ENCODE measurements around the gene CYP26C1. TPM values are rescaled to one million over a fixed set of nuclear protein-coding genes. Genes with fewer than 3 reads are reported as not detected.

The CYP26C1 gene
- total RNA-seq, 4 donors from 2014 or later = under 0.01 to 0.39 (median under 0.01) TPM; not detected in 1

- H3K27ac ChIP-seq (replicated peaks in 1 of 4) = no peak overlapping the region
- H3K27me3 ChIP-seq = peaks cover 0 to 100% (median 30%) of the 10 kb centered on the region in 4 donors
- intact Hi-C loops (cut with DNase I) = no loop called here
- peak overlapping the region in 1 of 4 donors; percentile 24 for H3K4me3 ChIP-seq
- DNase-seq (ENCODE audit: extremely low spot score) = peak; percentile 84
- no peaks in the 10 kb centered on the region for H3K9me3 ChIP-seq
- H3K36me3 ChIP-seq = no peaks in the 10 kb centered on the region
- no peak for TF ChIP-seq POLR2A (IDR thresholded peaks at IDR 0.05; ENCODE audit: low read depth)
- TF ChIP-seq EP300 (IDR thresholded peaks at IDR 0.05) = no peak
- TF ChIP-seq CTCF (IDR thresholded peaks at IDR 0.05) = no peak
- no peak for TF ChIP-seq POLR2AphosphoS5 (IDR thresholded peaks at IDR 0.05)
- peaks cover 15 to 49% (median 41%) of the 10 kb centered on the region in 4 donors for H3K4me1 ChIP-seq
- 20% methylated on average over 8 of the region's 17 CpGs for WGBS
These were observed 7.1 kb downstream of the CYP26C1 start for GRCh38 chr10:93067443-93068365.

GRCh38 chr10:93068411-93069244 lies 8.0 kb downstream of the CYP26C1 start:
- TF ChIP-seq POLR2A (IDR thresholded peaks at IDR 0.05; ENCODE audit: low read depth) = no peak
- no peak for TF ChIP-seq EP300 (IDR thresholded peaks at IDR 0.05)
- no peak for TF ChIP-seq CTCF (IDR thresholded peaks at IDR 0.05)
- no peak for TF ChIP-seq POLR2AphosphoS5 (IDR thresholded peaks at IDR 0.05)
- Histone ChIP-seq H3K27ac (replicated peaks in 1 of 4) (no peak overlapping the region), H3K4me3 (peak overlapping the region in 2 of 4 donors; percentile 15 to 24), H3K4me1 (peaks cover 21 to 51% (median 44%) of the 10 kb centered on the region in 4 donors), H3K9me3 (no peaks in the 10 kb centered on the region), H3K27me3 (peaks cover 0 to 100% (median 36%) of the 10 kb centered on the region in 4 donors), H3K36me3 (no peaks in the 10 kb centered on the region)
- DNase-seq (ENCODE audit: extremely low spot score) = peak; percentile 86
- intact Hi-C loops (cut with DNase I) = no loop called here
- WGBS = 7% methylated on average over 16 of the region's 73 CpGs

- H3K9me3 ChIP-seq = no peaks in the 10 kb centered on the region
- no peaks in the 10 kb centered on the region for H3K36me3 ChIP-seq
- peaks cover 26 to 57% (median 49%) of the 10 kb centered on the region in 4 donors for H3K4me1 ChIP-seq
- H3K4me3 ChIP-seq = no peak overlapping the region
- no peak overlapping the region for H3K27ac ChIP-seq (replicated peaks in 1 of 4)
- H3K27me3 ChIP-seq = peaks cover 2 to 100% (median 42%) of the 10 kb centered on the region in 4 donors
- 28% methylated on average over 10 of the region's 10 CpGs for WGBS
- intact Hi-C loops (cut with DNase I) = no loop called here
- DNase-seq (ENCODE audit: extremely low spot score) = no peak
- TF ChIP-seq POLR2AphosphoS5 (IDR thresholded peaks at IDR 0.05) (no peak), EP300 (IDR thresholded peaks at IDR 0.05) (no peak), CTCF (IDR thresholded peaks at IDR 0.05) (no peak), POLR2A (IDR thresholded peaks at IDR 0.05; ENCODE audit: low read depth) (no peak)
These were observed 8.6 kb downstream of the CYP26C1 start for GRCh38 chr10:93069245-93069561.

- Histone ChIP-seq H3K9me3 (no peaks in the 10 kb centered on the region), H3K27ac (replicated peaks in 1 of 4) (no peak overlapping the region), H3K4me3 (no peak overlapping the region), H3K4me1 (peaks cover 35 to 68% (median 61%) of the 10 kb centered on the region in 4 donors), H3K36me3 (no peaks in the 10 kb centered on the region), H3K27me3 (peaks cover 10 to 100% (median 52%) of the 10 kb centered on the region in 4 donors)
- TF ChIP-seq POLR2AphosphoS5 (IDR thresholded peaks at IDR 0.05) (no peak), EP300 (IDR thresholded peaks at IDR 0.05) (no peak), CTCF (IDR thresholded peaks at IDR 0.05) (no peak), POLR2A (IDR thresholded peaks at IDR 0.05; ENCODE audit: low read depth) (no peak)
- DNase-seq (ENCODE audit: extremely low spot score) = peak; percentile 72
- intact Hi-C loops (cut with DNase I) = no loop called here
- 77% methylated on average over 5 of the region's 5 CpGs for WGBS
These were observed 10.0 kb downstream of the CYP26C1 start for GRCh38 chr10:93070378-93071176.
